SK-N-SH treated with all-trans-retinoic acid at 6 μM for 48 hours (cell line): ENCODE data around the gene OR10D3.

Experiments used
- ATAC-seq: fragments of 200-7000 bp; cut with Tn5 transposase; 3 replicates; pipeline ENCODE4 v1.9.1; 2020; ENCODE audit warnings: mild to moderate bottlenecking, moderate library complexity
- ARNTL ChIP-seq: fragments of 450-650 bp; formaldehyde crosslinking; IDR thresholded peaks from 2 replicates; pipeline ENCODE4 v1.5.0; 2020; ENCODE audit warnings: low read depth, mild to moderate bottlenecking, moderate library complexity, borderline replicate concordance
- BACH2 ChIP-seq: fragments of 250-450 bp; sonication (Bioruptor Pico); IDR thresholded peaks from 2 replicates; pipeline ENCODE4 v1.9.0; 2021; ENCODE audit warnings: mild to moderate bottlenecking, borderline replicate concordance
- CSDC2 ChIP-seq: fragments of 250-450 bp; sonication (Bioruptor Pico); IDR thresholded peaks from 2 replicates; pipeline ENCODE4 v1.5.0; 2020; ENCODE audit warnings: mild to moderate bottlenecking, moderate library complexity
- ESRRG ChIP-seq: fragments of 250-450 bp; sonication (Bioruptor Pico); IDR thresholded peaks from 2 replicates; pipeline ENCODE4 v1.6.1; 2021; ENCODE audit warnings: mild to moderate bottlenecking
- GLIS3 ChIP-seq: fragments of 250-450 bp; sonication (Bioruptor Pico); IDR thresholded peaks from 2 replicates; pipeline ENCODE4 v1.5.0; 2020; ENCODE audit warnings: mild to moderate bottlenecking, moderate library complexity
- ISL1 ChIP-seq: fragments of 250-450 bp; sonication (Bioruptor Pico); IDR thresholded peaks from 2 replicates; pipeline ENCODE4 v2.1.2; 2022; ENCODE audit warnings: mild to moderate bottlenecking, moderate library complexity
- OSR1 ChIP-seq: fragments of 250-450 bp; sonication (Bioruptor Pico); IDR thresholded peaks from 2 replicates; pipeline ENCODE4 v1.8.0; 2022; ENCODE audit warnings: moderate library complexity, mild to moderate bottlenecking, inconsistent platforms
- PATZ1 ChIP-seq: fragments of 250-450 bp; sonication (Bioruptor Pico); IDR thresholded peaks from 2 replicates; pipeline ENCODE4 v1.8.0; 2020; ENCODE audit warnings: mild to moderate bottlenecking, moderate library complexity, borderline replicate concordance
- POU6F1 ChIP-seq: fragments of 250-450 bp; sonication (Bioruptor Pico); IDR thresholded peaks from 2 replicates; pipeline ENCODE4 v1.8.0; 2021; ENCODE audit warnings: low read depth, mild to moderate bottlenecking, moderate library complexity, borderline replicate concordance
- PPARA ChIP-seq: fragments of 250-450 bp; sonication (Bioruptor Pico); IDR thresholded peaks from 2 replicates; pipeline ENCODE4 v1.5.0; 2020; ENCODE audit warnings: mild to moderate bottlenecking, borderline replicate concordance
- RARB ChIP-seq: fragments of 250-450 bp; sonication (Bioruptor Pico); IDR thresholded peaks from 2 replicates; pipeline ENCODE4 v1.8.0; 2021; ENCODE audit warnings: mild to moderate bottlenecking, moderate library complexity
- SNAI2 ChIP-seq: fragments of 250-450 bp; sonication (Bioruptor Pico); IDR thresholded peaks from 2 replicates; pipeline ENCODE4 v1.5.0; 2020; ENCODE audit warnings: mild to moderate bottlenecking, moderate library complexity
- TCF4 ChIP-seq: fragments of 250-450 bp; sonication (Bioruptor Pico); IDR thresholded peaks from 2 replicates; pipeline ENCODE4 v1.8.0; 2021; ENCODE audit warnings: mild to moderate bottlenecking, moderate library complexity, borderline replicate concordance
- TOX ChIP-seq: fragments of 250-450 bp; sonication (Bioruptor Pico); IDR thresholded peaks from 2 replicates; pipeline ENCODE4 v1.8.0; 2021; ENCODE audit warnings: mild to moderate bottlenecking, moderate library complexity, borderline replicate concordance
- TSHZ2 ChIP-seq: fragments of 250-450 bp; sonication (Bioruptor Pico); IDR thresholded peaks from 2 replicates; pipeline ENCODE4 v1.5.0; 2020; ENCODE audit warnings: mild to moderate bottlenecking, moderate library complexity
- ZC3H10 ChIP-seq: fragments of 250-450 bp; sonication (Bioruptor Pico); IDR thresholded peaks from 2 replicates; pipeline ENCODE4 v1.5.1; 2021; ENCODE audit warnings: mild to moderate bottlenecking, moderate library complexity
- ZFP3 ChIP-seq: fragments of 250-450 bp; sonication (Bioruptor Pico); IDR thresholded peaks from 2 replicates; pipeline ENCODE4 v1.5.0; 2020; ENCODE audit warnings: mild to moderate bottlenecking, moderate library complexity
- ZFP30 ChIP-seq: fragments of 450-650 bp; formaldehyde crosslinking; IDR thresholded peaks from 2 replicates; pipeline ENCODE4 v1.5.0; 2022; ENCODE audit warnings: mild to moderate bottlenecking, moderate library complexity
- ZNF565 ChIP-seq: fragments of 450-650 bp; formaldehyde crosslinking; conservative IDR thresholded peaks from 2 replicates; pipeline ENCODE4 v1.5.0; 2020; ENCODE audit warnings: low read depth, mild to moderate bottlenecking, moderate library complexity
- ZNF70 ChIP-seq: fragments of 450-650 bp; formaldehyde crosslinking; IDR thresholded peaks from 2 replicates; pipeline ENCODE4 v1.5.0; 2020; ENCODE audit warnings: mild to moderate bottlenecking, moderate library complexity
- ZNF8 ChIP-seq: fragments of 450-650 bp; formaldehyde crosslinking; IDR thresholded peaks from 2 replicates; pipeline ENCODE4 v1.5.0; 2020; ENCODE audit warnings: mild to moderate bottlenecking, moderate library complexity
- TF ChIP-seq, protein P1 (sequence below): fragments of 250-450 bp; sonication (Bioruptor Pico); IDR thresholded peaks from 2 replicates; pipeline ENCODE4 v1.5.1; 2020; ENCODE audit warnings: low read depth, mild to moderate bottlenecking, moderate library complexity
- TF ChIP-seq, protein P2 (sequence below): fragments of 250-450 bp; sonication (Bioruptor Pico); IDR thresholded peaks from 2 replicates; pipeline ENCODE4 v1.5.1; 2021; ENCODE audit warnings: mild to moderate bottlenecking, moderate library complexity

The OR10D3 gene

DNA sequence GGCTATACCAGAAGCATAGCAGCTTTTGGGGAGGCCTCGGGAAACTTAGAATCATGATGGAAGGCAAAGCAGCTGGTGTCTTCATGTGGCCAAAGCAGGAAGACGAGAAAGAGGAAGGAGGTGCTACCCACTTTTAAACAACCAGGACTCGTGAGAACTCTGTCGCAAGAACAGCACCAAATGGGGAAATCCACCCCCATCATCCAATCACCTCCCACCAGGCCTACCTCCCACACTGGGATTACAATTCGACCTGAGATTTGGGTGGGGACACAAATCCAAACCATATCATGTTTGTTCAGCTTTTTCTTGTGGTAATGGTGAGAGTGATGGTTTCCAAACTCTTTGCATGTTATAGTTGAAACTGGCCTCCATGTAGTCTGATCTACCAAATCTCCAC, 32.5 kb upstream of the OR10D3 start:
- ATAC-seq: no peak
- TF ChIP-seq PATZ1 (CRISPR knock-in tag): no peak
- TF ChIP-seq TCF4 (CRISPR knock-in tag): no peak
- TF ChIP-seq ZNF8 (CRISPR knock-in tag): no peak
- TF ChIP-seq, protein P1, sequence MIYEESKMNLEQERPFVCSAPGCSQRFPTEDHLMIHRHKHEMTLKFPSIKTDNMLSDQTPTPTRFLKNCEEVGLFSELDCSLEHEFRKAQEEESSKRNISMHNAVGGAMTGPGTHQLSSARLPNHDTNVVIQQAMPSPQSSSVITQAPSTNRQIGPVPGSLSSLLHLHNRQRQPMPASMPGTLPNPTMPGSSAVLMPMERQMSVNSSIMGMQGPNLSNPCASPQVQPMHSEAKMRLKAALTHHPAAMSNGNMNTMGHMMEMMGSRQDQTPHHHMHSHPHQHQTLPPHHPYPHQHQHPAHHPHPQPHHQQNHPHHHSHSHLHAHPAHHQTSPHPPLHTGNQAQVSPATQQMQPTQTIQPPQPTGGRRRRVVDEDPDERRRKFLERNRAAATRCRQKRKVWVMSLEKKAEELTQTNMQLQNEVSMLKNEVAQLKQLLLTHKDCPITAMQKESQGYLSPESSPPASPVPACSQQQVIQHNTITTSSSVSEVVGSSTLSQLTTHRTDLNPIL (CRISPR knock-in tag): no peak
- TF ChIP-seq POU6F1: no peak
- no peak for TF ChIP-seq SNAI2 (CRISPR knock-in tag)
- no peak for TF ChIP-seq ZC3H10 (CRISPR knock-in tag)
- TF ChIP-seq ARNTL (CRISPR knock-in tag): no peak
- TF ChIP-seq ZNF565 (CRISPR knock-in tag): no peak
- TF ChIP-seq PPARA (CRISPR knock-in tag): no peak
- no peak for TF ChIP-seq ISL1 (CRISPR knock-in tag)
- TF ChIP-seq OSR1 (CRISPR knock-in tag): no peak
- no peak for TF ChIP-seq RARB
- TF ChIP-seq GLIS3 (CRISPR knock-in tag): no peak
- no peak for TF ChIP-seq ZNF70 (CRISPR knock-in tag)
- no peak for TF ChIP-seq ZFP3 (CRISPR knock-in tag)
- no peak for TF ChIP-seq TSHZ2 (CRISPR knock-in tag)
- no peak for TF ChIP-seq ZFP30
- TF ChIP-seq ESRRG (CRISPR knock-in tag): no peak
- TF ChIP-seq, protein P2, sequence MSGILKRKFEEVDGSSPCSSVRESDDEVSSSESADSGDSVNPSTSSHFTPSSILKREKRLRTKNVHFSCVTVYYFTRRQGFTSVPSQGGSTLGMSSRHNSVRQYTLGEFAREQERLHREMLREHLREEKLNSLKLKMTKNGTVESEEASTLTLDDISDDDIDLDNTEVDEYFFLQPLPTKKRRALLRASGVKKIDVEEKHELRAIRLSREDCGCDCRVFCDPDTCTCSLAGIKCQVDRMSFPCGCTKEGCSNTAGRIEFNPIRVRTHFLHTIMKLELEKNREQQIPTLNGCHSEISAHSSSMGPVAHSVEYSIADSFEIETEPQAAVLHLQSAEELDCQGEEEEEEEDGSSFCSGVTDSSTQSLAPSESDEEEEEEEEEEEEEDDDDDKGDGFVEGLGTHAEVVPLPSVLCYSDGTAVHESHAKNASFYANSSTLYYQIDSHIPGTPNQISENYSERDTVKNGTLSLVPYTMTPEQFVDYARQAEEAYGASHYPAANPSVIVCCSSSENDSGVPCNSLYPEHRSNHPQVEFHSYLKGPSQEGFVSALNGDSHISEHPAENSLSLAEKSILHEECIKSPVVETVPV (CRISPR knock-in tag): no peak

- no peak for ATAC-seq
- TF ChIP-seq ZFP3 (CRISPR knock-in tag) (no peak), PPARA (CRISPR knock-in tag) (no peak), ZNF565 (CRISPR knock-in tag) (no peak), ZC3H10 (CRISPR knock-in tag) (no peak), SNAI2 (CRISPR knock-in tag) (no peak), CSDC2 (CRISPR knock-in tag) (no peak), OSR1 (CRISPR knock-in tag) (no peak), ISL1 (CRISPR knock-in tag) (no peak), BACH2 (CRISPR knock-in tag) (no peak), TOX (CRISPR knock-in tag) (no peak), POU6F1 (no peak), RARB (no peak), ARNTL (CRISPR knock-in tag) (no peak), GLIS3 (CRISPR knock-in tag) (no peak)
- TF ChIP-seq, protein P2 (CRISPR knock-in tag): no peak
- TF ChIP-seq, protein P1 (CRISPR knock-in tag): no peak
Observed at GRCh38 chr11:124152770-124153407, 30.3 kb upstream of the OR10D3 start.
